Gastroesophageal sphincter (tissue), 3 donors: ENCODE results near the gene AGFG1.

ENCODE experiments used
- CTCF ChIP-seq, 4 experiments: fragments of 200-600 bp in 2 of 4; fragments of 450-650 bp in 2 of 4; sonication (generic) in 1 of 4; IDR thresholded peaks; one replicate each; pipeline ENCODE4 v1.5.1; 2017 to 2019; ENCODE audit warnings: antibody characterized with exemption in 4 of 4, mild to moderate bottlenecking in 2 of 4, moderate library complexity in 2 of 4
- EP300 ChIP-seq: sonication (generic); formaldehyde crosslinking; IDR thresholded peaks from one replicate; pipeline ENCODE4 v1.6.1; 2017; ENCODE audit warnings: antibody characterized with exemption, mild to moderate bottlenecking
- POLR2A ChIP-seq, 2 donors: fragments of 450-650 bp; IDR thresholded peaks; one replicate each; pipeline ENCODE4 v1.6.1; 2017; ENCODE audit warnings: antibody characterized with exemption in 2 of 2, mild to moderate bottlenecking in 2 of 2, moderate library complexity in 1 of 2
- POLR2AphosphoS5 ChIP-seq: sonication (generic); formaldehyde crosslinking; IDR thresholded peaks from one replicate; pipeline ENCODE4 v1.6.1; 2017; ENCODE audit warnings: antibody characterized with exemption

- TF ChIP-seq CTCF (IDR thresholded peaks at IDR 0.05) (no peak), POLR2A (IDR thresholded peaks at IDR 0.05) (no peak), POLR2AphosphoS5 (no peak), EP300 (no peak)
These were observed 36.0 kb downstream of the AGFG1 start for GRCh38 chr2:227507963-227508362.
